GM18909 (cell line): ENCODE measurements around the gene ZSCAN5A.
"Not testable (repeated sequence)": the region's sequence is repeated elsewhere in the genome, so short reads cannot be mapped to it uniquely, and the experiment has no call there.

ENCODE experiments used
- ATAC-seq: cut with Tn5 transposase; IDR thresholded peaks from one replicate; pipeline ENCODE4 v1.9.1; 2021; ENCODE audit warnings: mild to moderate bottlenecking; ENCODE audit not compliant: unreplicated experiment, poor library complexity

ZSCAN5A gene

GRCh38 chr19:56314381-56315076 lies at the start of gene ZSCAN5A:
Gene ZSCAN5A, minus strand, starts transcription at chr19:56314839. Its CDS starts 89,793 bp downstream, at chr19:56225046.
- ATAC-seq = peak; percentile 74

GRCh38 chr19:56360841-56361240 lies 46.2 kb upstream of the ZSCAN5A start:
- no peak for ATAC-seq

- no peak for ATAC-seq
Measured at GRCh38 chr19:56356944-56357343, 42.3 kb upstream of the ZSCAN5A start.

- no peak for ATAC-seq
Measured at GRCh38 chr19:56355517-56355916, 40.9 kb upstream of the ZSCAN5A start.

GRCh38 chr19:56351208-56351607 lies 36.6 kb upstream of the ZSCAN5A start:
- no peak for ATAC-seq

- ATAC-seq = no peak
Measured at GRCh38 chr19:56350416-56351045, 35.9 kb upstream of the ZSCAN5A start.

GRCh38 chr19:56348289-56348877 lies 33.7 kb upstream of the ZSCAN5A start:
- no peak for ATAC-seq

- ATAC-seq = no peak
Measured at GRCh38 chr19:56347163-56347778, 32.6 kb upstream of the ZSCAN5A start.

GRCh38 chr19:56341948-56342347 lies 27.3 kb upstream of the ZSCAN5A start:
- no peak for ATAC-seq

GRCh38 chr19:56339031-56339430 lies 24.4 kb upstream of the ZSCAN5A start:
- ATAC-seq = not testable (repeated sequence)

GRCh38 chr19:56337077-56337476 lies 22.4 kb upstream of the ZSCAN5A start:
- ATAC-seq = not testable (repeated sequence)

- not testable (repeated sequence) for ATAC-seq
Measured at GRCh38 chr19:56335371-56335770, 20.7 kb upstream of the ZSCAN5A start.

- peak; percentile 41 for ATAC-seq
Measured at GRCh38 chr19:56333506-56333905, 18.9 kb upstream of the ZSCAN5A start.

- ATAC-seq = no peak
Measured at GRCh38 chr19:56332695-56333094, 18.1 kb upstream of the ZSCAN5A start.

GRCh38 chr19:56324436-56324835 lies 9.8 kb upstream of the ZSCAN5A start:
- no peak for ATAC-seq

GRCh38 chr19:56321989-56322440 lies 7.4 kb upstream of the ZSCAN5A start:
- no peak for ATAC-seq

- ATAC-seq = no peak
Measured at GRCh38 chr19:56321254-56321988, 6.8 kb upstream of the ZSCAN5A start.

GRCh38 chr19:56319991-56320390 lies 5.4 kb upstream of the ZSCAN5A start:
- ATAC-seq = no peak

- no peak for ATAC-seq
Measured at GRCh38 chr19:56317749-56318148, 3.1 kb upstream of the ZSCAN5A start.

- ATAC-seq = no peak
Measured at GRCh38 chr19:56316728-56317127, 2.1 kb upstream of the ZSCAN5A start.
